Peyer's patch (tissue), 4 donors: ENCODE results near the gene ZCCHC3.

Source experiments
- CTCF ChIP-seq, 6 experiments: fragments of 450-650 bp in 4 of 6; fragments of 200-600 bp in 2 of 6; sonication (generic) in 1 of 6; IDR thresholded peaks; one replicate each; pipeline ENCODE4 v1.5.1; 2017 to 2019; ENCODE audit warnings: antibody characterized with exemption in 6 of 6, mild to moderate bottlenecking in 3 of 6, moderate library complexity in 1 of 6
- POLR2A ChIP-seq, 2 donors: fragments of 450-650 bp; IDR thresholded peaks; one replicate each; pipeline ENCODE4 v1.5.1; 2017; ENCODE audit warnings: antibody characterized with exemption in 2 of 2, mild to moderate bottlenecking in 2 of 2, moderate library complexity in 2 of 2

DNA sequence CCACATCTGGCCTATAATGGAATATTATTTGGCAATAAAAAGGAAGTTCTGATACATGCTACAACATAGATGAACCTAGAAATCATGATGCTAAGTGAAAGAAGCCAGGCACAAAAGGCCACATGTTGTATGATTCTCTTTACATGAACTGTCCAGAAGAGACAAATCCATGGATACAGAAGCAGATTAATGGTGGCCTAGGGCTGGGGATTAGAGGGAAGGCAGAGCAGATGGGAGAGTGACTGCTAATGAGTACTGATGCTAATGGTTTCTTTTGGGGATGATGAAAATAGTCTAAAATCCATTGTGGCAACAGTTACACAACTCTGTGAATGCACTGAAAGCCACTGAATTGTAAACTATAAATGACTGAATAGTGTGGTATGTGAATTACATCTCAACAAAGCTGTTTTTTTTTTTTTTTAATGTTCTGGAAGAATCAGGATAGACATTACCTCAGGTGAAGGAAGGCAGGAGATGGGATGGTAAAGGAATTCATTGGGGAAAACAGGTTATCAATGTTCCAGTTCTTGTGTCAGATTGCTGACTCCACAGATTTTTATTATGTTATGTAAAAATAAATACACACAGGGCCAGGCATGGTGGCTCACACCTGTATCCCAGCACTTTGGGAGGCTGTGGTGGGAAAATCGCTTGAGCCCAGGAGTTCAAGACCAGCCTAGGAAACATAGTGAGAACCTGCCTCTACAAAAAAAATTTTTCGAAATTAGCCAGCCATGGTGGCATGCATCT lies 19.1 kb downstream of the ZCCHC3 start:
- TF ChIP-seq CTCF (IDR thresholded peaks at IDR 0.05) (no peak), POLR2A (IDR thresholded peaks at IDR 0.05) (no peak)
